ENCODE data around the gene CRYBG1. TPM values are rescaled to one million over a fixed set of nuclear protein-coding genes. Genes with fewer than 3 reads are reported as not detected.
A peak's percentile ranks its signal among the peaks of the same experiment; 100 is the strongest.

Gene CRYBG1
- total and polyA plus RNA-seq, 2 donors (not counting 1 experiment from before 2014, with no cell fraction given), result 9.6 to 47.0 TPM

- Mint-ChIP-seq H3K4me1 (peaks cover 24% of the 10 kb centered on the region), H3K4me3 (no peak overlapping the region), H3K9me3 (ENCODE audit: insufficient read depth) (no peaks in the 10 kb centered on the region), H3K27ac (no peak overlapping the region), H3K27me3 (no peaks in the 10 kb centered on the region)
- no peaks in the 10 kb centered on the region for H3K27me3 ChIP-seq (replicated peaks in 1 of 4; ENCODE audit: control extremely low read depth in 1 of 4, control insufficient read depth in 3 of 4, insufficient read depth in 4 of 4, low read length in 3 of 4)
- H3K79me2 ChIP-seq (ENCODE audit: control insufficient read depth, insufficient read depth, low read length), result peaks cover 28% of the 10 kb centered on the region
- ATAC-seq (ENCODE audit: low read depth) (no peak), DNase-seq (no peak)
- intact Hi-C loops (cut with micrococcal nuclease), result no loop called here
- H3K9me3 ChIP-seq (ENCODE audit: control extremely low read depth in 1 of 3, control insufficient read depth in 2 of 3, insufficient read depth in 1 of 3, low read length in 2 of 3), result no peaks in the 10 kb centered on the region
- H3K27ac ChIP-seq (ENCODE audit: low read length in 2 of 2), result no peak overlapping the region
- H2AFZ ChIP-seq (ENCODE audit: insufficient read depth, low read depth, low read length, poor library complexity, severe bottlenecking), result no peak overlapping the region
- ChIA-PET POLR2A (interaction anchor here (0.7 kb wide), 1 partner anchor 35 kb away, joined by 6 read pairs; no protein-coding TSS in a partner anchor), CTCF (interaction anchor here (0.6 to 7.0 kb wide), 9 partner anchors 13 to 471 kb away, joined by 3 to 156 read pairs (median 22); no protein-coding TSS in a partner anchor)
- no peaks in the 10 kb centered on the region for H4K20me1 ChIP-seq (ENCODE audit: control insufficient read depth, insufficient read depth, low read length, poor library complexity, severe bottlenecking)
- no CpG with 5 or more reads among the region's 2 CpGs for WGBS (ENCODE audit: insufficient coverage)
- TF ChIP-seq EZH2 (IDR thresholded peaks at IDR 0.05; ENCODE audit: borderline replicate concordance, insufficient read depth, low read depth, low read length, poor library complexity, severe bottlenecking), result no peak
- TF ChIP-seq CTCF (IDR thresholded peaks at IDR 0.05), result no peak
- no peak overlapping the region for H3K9ac ChIP-seq (ENCODE audit: low read length)
- no peak overlapping the region for H3K4me3 ChIP-seq (ENCODE audit: control extremely low read depth in 1 of 5, extremely low read depth in 1 of 5, insufficient read depth in 1 of 5, low read depth in 2 of 5, low read length in 4 of 5)
- H3K4me1 ChIP-seq (ENCODE audit: control insufficient read depth in 2 of 2, insufficient read depth in 2 of 2, low read length in 2 of 2), result peaks cover 19% of the 10 kb centered on the region in 2 donors
- H3K4me2 ChIP-seq (replicated peaks; ENCODE audit: low read depth, low read length, poor library complexity, severe bottlenecking), result no peak overlapping the region
- no peaks in the 10 kb centered on the region for H3K36me3 ChIP-seq (replicated peaks in 1 of 2; ENCODE audit: control extremely low read depth in 1 of 2, control insufficient read depth in 1 of 2, extremely low read depth in 1 of 2, insufficient read depth in 2 of 2, low read length in 1 of 2)
Measured at GRCh38 chr6:106508277-106508676, 147.8 kb downstream of the CRYBG1 start.

DNA sequence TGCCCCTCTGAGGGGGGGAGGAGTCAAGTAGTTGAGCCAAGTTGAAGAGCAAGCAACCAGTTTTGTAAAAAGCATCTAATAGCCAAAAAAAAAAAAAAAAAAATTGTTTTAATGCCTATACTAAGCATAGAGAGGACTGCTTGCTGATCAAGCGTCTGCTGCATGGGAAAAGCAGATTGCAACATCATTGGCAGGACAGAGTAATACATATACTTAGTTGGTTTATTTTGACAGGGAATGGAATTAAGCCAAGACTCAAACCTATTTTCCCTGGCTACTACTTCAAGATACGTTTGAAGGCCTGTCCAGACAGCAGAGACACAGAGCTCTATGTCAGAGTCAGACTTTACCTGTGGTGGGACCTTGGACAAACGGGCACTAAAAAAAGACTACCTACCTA, 148.3 kb downstream of the CRYBG1 start:
- no peak overlapping the region for H3K4me3 Mint-ChIP-seq
- no CpG with 5 or more reads among the region's 3 CpGs for WGBS (ENCODE audit: insufficient coverage)
- DNase-seq, result no peak

More for the DNA sequence above, 148.3 kb downstream of the CRYBG1 start:
- H3K4me1 ChIP-seq (ENCODE audit: control insufficient read depth in 2 of 2, insufficient read depth in 2 of 2, low read length in 2 of 2), result peaks cover 20 to 21% of the 10 kb centered on the region in 2 donors
- ChIA-PET CTCF (interaction anchor here (0.6 to 7.0 kb wide), 15 partner anchors 12 to 1081 kb away, joined by 3 to 156 read pairs (median 5); no protein-coding TSS in a partner anchor), POLR2A (interaction anchor here (0.7 to 2.1 kb wide), 6 partner anchors 11 to 58 kb away, joined by 3 to 11 read pairs (median 6); no protein-coding TSS in a partner anchor)
- H3K27ac ChIP-seq (ENCODE audit: low read length in 2 of 2), result no peak overlapping the region
- no peak overlapping the region for H2AFZ ChIP-seq (ENCODE audit: insufficient read depth, low read depth, low read length, poor library complexity, severe bottlenecking)
- no peaks in the 10 kb centered on the region for H4K20me1 ChIP-seq (ENCODE audit: control insufficient read depth, insufficient read depth, low read length, poor library complexity, severe bottlenecking)
- H3K4me3 ChIP-seq (ENCODE audit: control extremely low read depth in 1 of 5, extremely low read depth in 1 of 5, insufficient read depth in 1 of 5, low read depth in 2 of 5, low read length in 4 of 5), result no peak overlapping the region
- TF ChIP-seq CTCF (IDR thresholded peaks at IDR 0.05) (no peak), EZH2 (IDR thresholded peaks at IDR 0.05; ENCODE audit: borderline replicate concordance, insufficient read depth, low read depth, low read length, poor library complexity, severe bottlenecking) (no peak)
- Mint-ChIP-seq H3K27me3 (no peaks in the 10 kb centered on the region), H3K27ac (no peak overlapping the region), H3K9me3 (ENCODE audit: insufficient read depth) (no peaks in the 10 kb centered on the region), H3K4me1 (peaks cover 30% of the 10 kb centered on the region)
- no peaks in the 10 kb centered on the region for H3K36me3 ChIP-seq (replicated peaks in 1 of 2; ENCODE audit: control extremely low read depth in 1 of 2, control insufficient read depth in 1 of 2, extremely low read depth in 1 of 2, insufficient read depth in 2 of 2, low read length in 1 of 2)
- H3K9me3 ChIP-seq (ENCODE audit: control extremely low read depth in 1 of 3, control insufficient read depth in 2 of 3, insufficient read depth in 1 of 3, low read length in 2 of 3), result no peaks in the 10 kb centered on the region
- peaks cover 32% of the 10 kb centered on the region for H3K79me2 ChIP-seq (ENCODE audit: control insufficient read depth, insufficient read depth, low read length)
- intact Hi-C loops (cut with micrococcal nuclease), result no loop called here
- no peak overlapping the region for H3K9ac ChIP-seq (ENCODE audit: low read length)
- peak overlapping the region; percentile 96 for H3K4me2 ChIP-seq (replicated peaks; ENCODE audit: low read depth, low read length, poor library complexity, severe bottlenecking)
- H3K27me3 ChIP-seq (replicated peaks in 1 of 4; ENCODE audit: control extremely low read depth in 1 of 4, control insufficient read depth in 3 of 4, insufficient read depth in 4 of 4, low read length in 3 of 4), result no peaks in the 10 kb centered on the region
- no peak for ATAC-seq (ENCODE audit: low read depth)

Measured in B cell (primary cell).